Vagina (tissue), 2 donors: ENCODE data around the gene FBXW9. TPM values are rescaled to one million over a fixed set of nuclear protein-coding genes. Genes with fewer than 3 reads are reported as not detected.

Experiments
- DNase-seq, 2 donors: peaks; one replicate each; pipeline ENCODE4 v3.0.0-alpha.2; 2017; ENCODE audit errors: extremely low spot score in 2 of 2
- H3K27ac ChIP-seq: fragments of 200-600 bp; sonication (generic); one replicate; pipeline ENCODE4 v1.5.1; 2019
- H3K27me3 ChIP-seq: fragments of 200-600 bp; sonication (generic); one replicate; pipeline ENCODE4 v1.5.1; 2019
- H3K36me3 ChIP-seq, 2 donors: fragments of 200-600 bp; sonication (generic); one replicate each; pipeline ENCODE4 v1.5.1; 2017 to 2019
- H3K4me1 ChIP-seq: fragments of 200-600 bp; sonication (generic); one replicate; pipeline ENCODE4 v1.5.1; 2019
- H3K4me3 ChIP-seq, 2 donors: fragments of 200-600 bp; sonication (generic); 1 replicate in 1 of 2; 2 replicates in 1 of 2; pipeline ENCODE4 v1.5.1; 2016 to 2019
- H3K9me3 ChIP-seq: fragments of 200-600 bp; sonication (generic); one replicate; pipeline ENCODE4 v1.5.1; 2019
- POLR2A ChIP-seq, 2 donors: fragments of 450-650 bp; IDR thresholded peaks; one replicate each; pipeline ENCODE4 v1.6.1; 2017; ENCODE audit warnings: antibody characterized with exemption in 2 of 2, mild to moderate bottlenecking in 2 of 2, moderate library complexity in 2 of 2
- POLR2AphosphoS5 ChIP-seq, 2 donors: sonication (generic); formaldehyde crosslinking; IDR thresholded peaks; one replicate each; pipeline ENCODE4 v1.9.0; 2017; ENCODE audit warnings: antibody characterized with exemption in 2 of 2, mild to moderate bottlenecking in 2 of 2, low read depth in 1 of 2; ENCODE audit not compliant: insufficient read depth in 1 of 2
- intact Hi-C: fragments of 100-400 bp; cut with DNase I; formaldehyde crosslinking; loops from one replicate; pipeline ENCODE4 v1.15.1; 2023
- total RNA-seq: library from RNA; depleted of rRNA; stranded (reverse); fragments of >200 nt; gene quantifications from one replicate; pipeline ENCODE4 v1.2.3, GENCODE V29; 2016
- TF ChIP-seq, protein P1 (sequence below), 3 experiments: fragments of 450-650 bp in 2 of 3; fragments of 200-600 bp in 1 of 3; sonication (generic) in 1 of 3; IDR thresholded peaks; one replicate each; pipeline ENCODE4 v1.5.1; 2017 to 2019; ENCODE audit warnings: antibody characterized with exemption in 3 of 3, mild to moderate bottlenecking in 2 of 3, moderate library complexity in 2 of 3

FBXW9 gene
- total RNA-seq, 1 donor from 2014 or later: 5.6 TPM

DNA sequence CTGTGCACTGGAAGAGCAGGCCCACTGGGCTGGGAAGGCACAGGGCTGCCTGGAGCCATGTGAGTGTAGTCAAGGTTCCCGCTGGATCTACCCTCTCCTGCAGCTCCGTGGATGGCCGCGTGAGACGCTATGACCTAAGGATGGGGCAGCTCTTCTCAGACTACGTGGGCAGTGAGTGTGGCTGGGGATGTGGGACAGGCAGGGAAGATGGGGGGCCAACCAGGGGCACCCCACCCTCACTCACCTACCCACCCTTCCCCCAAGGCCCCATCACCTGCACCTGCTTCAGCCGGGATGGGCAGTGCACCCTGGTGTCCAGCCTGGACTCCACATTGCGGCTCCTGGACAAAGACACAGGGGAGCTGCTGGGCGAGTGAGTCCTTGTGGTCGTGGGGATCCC is 23.7 kb downstream of the FBXW9 start:
- TF ChIP-seq, protein P1, sequence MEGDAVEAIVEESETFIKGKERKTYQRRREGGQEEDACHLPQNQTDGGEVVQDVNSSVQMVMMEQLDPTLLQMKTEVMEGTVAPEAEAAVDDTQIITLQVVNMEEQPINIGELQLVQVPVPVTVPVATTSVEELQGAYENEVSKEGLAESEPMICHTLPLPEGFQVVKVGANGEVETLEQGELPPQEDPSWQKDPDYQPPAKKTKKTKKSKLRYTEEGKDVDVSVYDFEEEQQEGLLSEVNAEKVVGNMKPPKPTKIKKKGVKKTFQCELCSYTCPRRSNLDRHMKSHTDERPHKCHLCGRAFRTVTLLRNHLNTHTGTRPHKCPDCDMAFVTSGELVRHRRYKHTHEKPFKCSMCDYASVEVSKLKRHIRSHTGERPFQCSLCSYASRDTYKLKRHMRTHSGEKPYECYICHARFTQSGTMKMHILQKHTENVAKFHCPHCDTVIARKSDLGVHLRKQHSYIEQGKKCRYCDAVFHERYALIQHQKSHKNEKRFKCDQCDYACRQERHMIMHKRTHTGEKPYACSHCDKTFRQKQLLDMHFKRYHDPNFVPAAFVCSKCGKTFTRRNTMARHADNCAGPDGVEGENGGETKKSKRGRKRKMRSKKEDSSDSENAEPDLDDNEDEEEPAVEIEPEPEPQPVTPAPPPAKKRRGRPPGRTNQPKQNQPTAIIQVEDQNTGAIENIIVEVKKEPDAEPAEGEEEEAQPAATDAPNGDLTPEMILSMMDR (IDR thresholded peaks at IDR 0.05): no peak
- no peak for TF ChIP-seq POLR2AphosphoS5 (IDR thresholded peaks at IDR 0.05; ENCODE audit: insufficient read depth in 1 of 2, low read depth in 1 of 2)
- TF ChIP-seq POLR2A (IDR thresholded peaks at IDR 0.05): no peak
- Histone ChIP-seq H3K36me3 (peaks cover 0 to 49% of the 10 kb centered on the region in 2 donors), H3K4me3 (no peak overlapping the region), H3K27me3 (no peaks in the 10 kb centered on the region), H3K4me1 (peaks cover 38% of the 10 kb centered on the region), H3K27ac (no peak overlapping the region), H3K9me3 (no peaks in the 10 kb centered on the region)
- DNase-seq: no peak
- intact Hi-C loops: no loop called here

DNA sequence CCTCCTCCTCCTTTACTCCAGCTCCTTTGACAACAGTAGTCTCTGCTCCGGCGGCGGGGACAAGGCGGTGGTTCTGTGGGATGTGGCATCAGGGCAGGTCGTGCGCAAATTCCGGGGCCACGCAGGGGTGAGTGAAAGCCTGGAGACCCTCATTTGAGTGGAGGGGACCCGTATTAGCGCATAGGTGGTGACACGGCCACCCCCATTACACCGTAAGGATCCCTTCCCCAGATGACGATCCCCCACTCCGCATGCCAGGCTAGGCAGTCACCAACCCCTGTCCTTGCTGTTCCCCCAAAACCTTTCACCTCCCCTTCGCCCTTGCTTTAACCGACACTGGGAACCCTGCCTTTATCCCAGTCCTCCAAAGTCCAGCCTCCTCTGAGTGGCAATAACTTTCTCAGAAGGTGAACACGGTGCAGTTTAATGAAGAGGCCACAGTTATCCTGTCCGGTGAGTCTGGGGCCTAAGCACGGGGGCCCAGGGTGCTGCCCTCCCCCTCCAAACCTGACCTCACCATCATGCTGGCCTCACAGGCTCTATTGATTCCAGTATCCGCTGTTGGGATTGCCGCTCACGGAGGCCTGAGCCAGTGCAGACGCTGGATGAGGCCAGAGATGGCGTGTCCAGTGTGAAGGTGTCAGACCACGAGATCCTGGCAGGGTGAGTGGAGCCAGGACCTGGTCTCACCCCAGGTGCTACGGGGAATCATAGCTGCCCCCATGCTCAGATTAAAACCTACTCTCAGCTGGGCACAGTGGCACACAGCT is 26.1 kb downstream of the FBXW9 start:
- H3K27ac ChIP-seq: peak overlapping the region; percentile 96
- H3K4me1 ChIP-seq: peaks cover 48% of the 10 kb centered on the region
- peaks cover 0 to 26% of the 10 kb centered on the region in 2 donors for H3K36me3 ChIP-seq
- TF ChIP-seq POLR2AphosphoS5 (IDR thresholded peaks at IDR 0.05; ENCODE audit: insufficient read depth in 1 of 2, low read depth in 1 of 2) (no peak), POLR2A (IDR thresholded peaks at IDR 0.05) (no peak)
- TF ChIP-seq, protein P1 (IDR thresholded peaks at IDR 0.05): no peak
- H3K9me3 ChIP-seq: no peaks in the 10 kb centered on the region
- no peaks in the 10 kb centered on the region for H3K27me3 ChIP-seq
- DNase-seq: no peak
- intact Hi-C loops: no loop called here
- peak overlapping the region; percentile 77 to 83 for H3K4me3 ChIP-seq

DNA sequence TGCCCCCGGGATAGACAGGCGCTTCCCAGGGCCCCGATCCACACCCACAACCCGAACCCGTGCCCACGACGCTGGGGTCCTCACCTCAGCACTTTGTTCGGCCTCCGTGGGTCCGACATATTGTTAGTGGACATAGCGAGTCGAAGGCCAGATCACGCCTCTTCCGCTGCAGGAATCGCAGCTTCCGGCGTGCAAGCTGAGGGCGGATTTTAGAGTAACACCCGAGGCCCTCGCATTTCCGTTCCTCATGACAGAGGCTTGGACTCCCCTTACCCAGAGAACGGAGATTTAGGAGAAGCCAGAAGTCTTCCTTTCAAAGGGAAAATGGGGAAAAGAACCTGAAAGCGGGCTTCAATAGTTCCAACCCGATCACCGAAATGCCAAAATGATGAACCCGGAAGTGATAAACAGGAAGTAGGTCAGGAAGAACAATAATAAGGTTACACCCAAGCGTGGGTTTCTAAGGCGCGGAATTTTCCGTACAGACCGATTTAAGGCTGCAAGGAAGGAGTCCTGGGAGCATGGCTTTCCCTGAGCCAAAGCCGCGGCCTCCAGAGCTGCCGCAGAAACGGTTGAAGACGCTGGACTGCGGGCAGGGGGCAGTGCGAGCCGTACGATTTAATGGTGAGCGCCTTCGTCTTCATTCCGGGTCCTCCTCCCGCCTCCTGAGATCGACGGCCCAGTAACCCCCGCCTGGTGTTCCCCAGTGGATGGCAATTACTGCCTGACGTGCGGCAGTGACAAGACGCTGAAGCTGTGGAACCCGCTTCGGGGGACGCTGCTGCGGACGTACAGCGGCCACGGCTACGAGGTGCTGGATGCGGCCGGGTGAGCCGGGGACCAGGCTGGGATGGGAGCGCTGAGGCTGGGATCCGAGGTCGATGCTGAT is 26.9 kb downstream of the FBXW9 start:
- DNase-seq: no peak
- H3K4me1 ChIP-seq: peaks cover 49% of the 10 kb centered on the region
- TF ChIP-seq, protein P1 (IDR thresholded peaks at IDR 0.05): peak in 1 of 3 experiments; percentile 23
- TF ChIP-seq POLR2A (IDR thresholded peaks at IDR 0.05) (no peak), POLR2AphosphoS5 (IDR thresholded peaks at IDR 0.05; ENCODE audit: insufficient read depth in 1 of 2, low read depth in 1 of 2) (peak; percentile 76 to 95)
- H3K36me3 ChIP-seq: peaks cover 0 to 18% of the 10 kb centered on the region in 2 donors
- peak overlapping the region; percentile 96 for H3K27ac ChIP-seq
- peak overlapping the region; percentile 77 to 83 for H3K4me3 ChIP-seq
- H3K27me3 ChIP-seq: no peaks in the 10 kb centered on the region
- intact Hi-C loops: loop anchor here (1.0 to 10.0 kb wide), 2 partner anchors 12 to 55 kb away; partner anchors contain the start of genes DHPS, ZNF490 and ZNF791
- no peaks in the 10 kb centered on the region for H3K9me3 ChIP-seq

DNA sequence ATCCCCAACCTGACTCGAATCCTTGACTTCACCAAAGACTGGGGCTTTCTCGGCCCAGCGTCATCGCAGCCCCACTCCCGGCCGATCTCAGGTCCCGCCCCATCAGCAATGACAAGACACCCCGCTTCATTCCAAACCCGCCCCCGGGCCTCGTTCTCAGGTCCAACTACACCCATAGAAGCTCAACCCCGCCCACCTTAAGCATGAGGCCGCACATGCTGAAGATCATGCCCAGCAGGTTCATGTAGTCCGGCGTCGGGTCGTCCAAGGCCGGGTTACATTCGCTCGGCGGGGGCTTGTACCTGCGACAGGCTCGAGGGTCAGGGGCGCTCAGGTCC is 27.5 kb downstream of the FBXW9 start:
- intact Hi-C loops: loop anchor here (1.0 to 10.0 kb wide), 2 partner anchors 12 to 54 kb away; partner anchors contain the start of genes DHPS, ZNF490 and ZNF791
- H3K27ac ChIP-seq: peak overlapping the region; percentile 96
- H3K9me3 ChIP-seq: no peaks in the 10 kb centered on the region
- peaks cover 49% of the 10 kb centered on the region for H3K4me1 ChIP-seq
- TF ChIP-seq, protein P1 (IDR thresholded peaks at IDR 0.05): no peak
- no peak for TF ChIP-seq POLR2AphosphoS5 (IDR thresholded peaks at IDR 0.05; ENCODE audit: insufficient read depth in 1 of 2, low read depth in 1 of 2)
- TF ChIP-seq POLR2A (IDR thresholded peaks at IDR 0.05): no peak
- no peak for DNase-seq
- peak overlapping the region; percentile 77 to 83 for H3K4me3 ChIP-seq
- no peaks in the 10 kb centered on the region for H3K27me3 ChIP-seq
- peaks cover 0 to 14% of the 10 kb centered on the region in 2 donors for H3K36me3 ChIP-seq
